Limb (tissue), 2 donors: ENCODE data around the gene ZDHHC11B.
A peak's percentile ranks its signal among the peaks of the same experiment; 100 is the strongest.
"Not testable (repeated sequence)": the region's sequence is repeated elsewhere in the genome, so short reads cannot be mapped to it uniquely, and the experiment has no call there.

ENCODE experiments used
- DNase-seq, 2 donors: peaks; one replicate each; pipeline ENCODE4 v3.0.0-alpha.2; 2016; ENCODE audit errors: extremely low spot score in 2 of 2

The ZDHHC11B gene, protein sequence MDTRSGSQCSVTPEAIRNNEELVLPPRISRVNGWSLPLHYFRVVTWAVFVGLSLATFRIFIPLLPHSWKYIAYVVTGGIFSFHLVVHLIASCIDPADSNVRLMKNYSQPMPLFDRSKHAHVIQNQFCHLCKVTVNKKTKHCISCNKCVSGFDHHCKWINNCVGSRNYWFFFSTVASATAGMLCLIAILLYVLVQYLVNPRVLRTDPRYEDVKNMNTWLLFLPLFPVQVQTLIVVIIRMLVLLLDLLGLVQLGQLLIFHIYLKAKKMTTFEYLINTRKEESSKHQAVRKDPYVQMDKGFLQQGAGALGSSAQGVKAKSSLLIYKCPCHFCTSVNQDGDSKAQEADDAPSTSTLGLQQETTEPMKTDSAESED

DNA sequence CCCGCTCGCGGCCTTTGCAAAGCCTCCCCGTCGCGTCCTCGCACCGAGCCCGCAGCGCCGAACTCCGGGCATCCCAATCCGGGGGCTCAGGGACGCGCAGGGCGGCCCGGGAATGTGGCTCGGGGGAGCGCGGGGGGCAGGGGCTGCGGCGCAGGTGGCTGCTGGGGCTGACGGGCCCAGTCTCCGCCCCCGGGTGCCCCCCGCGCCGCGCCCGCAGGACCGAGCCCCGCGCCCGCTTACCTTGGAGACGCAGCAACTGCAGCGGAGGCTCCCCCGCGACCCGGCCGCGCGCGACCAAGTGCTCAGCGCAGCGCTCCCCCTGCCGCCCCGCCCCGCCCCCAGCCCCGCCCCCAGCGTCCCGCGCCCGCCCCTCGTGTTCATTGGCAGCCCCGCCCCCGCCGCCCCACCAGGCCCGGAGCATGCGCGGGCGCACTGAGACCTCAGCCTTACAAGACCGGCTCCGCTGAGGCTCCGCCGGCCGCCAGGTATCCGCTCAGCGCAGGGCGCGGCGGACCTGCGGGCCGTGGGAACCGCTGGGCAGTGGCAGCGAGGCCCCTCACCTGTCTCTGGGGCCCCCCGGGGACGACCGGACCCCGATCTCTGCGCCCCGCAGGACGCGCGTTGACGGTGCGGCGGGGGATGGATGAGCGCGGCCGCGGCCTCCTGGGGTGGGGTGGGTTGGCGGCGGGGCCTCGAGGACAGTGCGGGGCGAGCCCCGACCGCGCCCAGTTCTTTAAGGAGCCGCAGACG lies at the start of gene ZDHHC11B:
ZDHHC11B (minus strand) TSS at position 302 of the 750 bp plus-strand sequence. CDS start 17,810 bp downstream, outside the sequence.
- peak; percentile 63 to 91 for DNase-seq

DNA sequence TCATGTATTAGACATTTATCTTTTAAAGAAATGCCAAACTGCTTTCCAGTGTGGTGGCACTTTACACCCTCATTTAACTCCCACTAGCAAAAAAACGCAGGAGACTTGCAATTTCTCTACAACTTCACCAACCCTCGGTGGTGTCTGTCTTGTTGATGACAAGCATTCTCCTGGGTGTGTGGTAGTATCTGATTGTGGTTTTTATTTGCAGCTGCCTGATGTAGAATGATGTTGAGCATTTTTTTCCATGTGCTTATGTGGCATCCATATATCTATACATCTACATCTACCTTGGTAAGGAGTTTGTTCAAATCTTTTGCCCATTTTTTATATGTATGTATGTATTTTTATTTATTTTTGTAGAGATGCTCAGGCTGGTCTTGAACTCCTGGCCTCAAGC lies 49.5 kb upstream of the ZDHHC11B start:
- DNase-seq = not testable (repeated sequence)

DNA sequence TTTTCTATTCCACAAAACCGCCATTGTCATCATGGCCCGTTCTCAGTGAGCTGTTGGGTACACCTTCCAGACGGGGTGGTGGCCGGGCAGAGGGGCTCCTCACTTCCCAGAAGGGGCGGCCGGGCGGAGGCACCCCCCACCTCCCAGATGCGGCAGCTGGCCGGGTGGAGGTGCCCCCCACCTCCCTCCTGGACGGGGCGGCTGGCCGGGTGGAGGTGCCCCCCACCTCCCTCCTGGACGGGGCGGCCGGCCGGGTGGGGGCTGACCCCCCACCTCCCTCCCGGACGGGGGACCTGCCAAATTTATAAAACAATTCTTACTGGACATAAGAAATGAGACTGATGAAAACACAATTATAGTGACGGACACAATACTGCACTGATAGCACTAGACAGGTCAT lies 43.7 kb upstream of the ZDHHC11B start:
- DNase-seq = not testable (repeated sequence)

DNA sequence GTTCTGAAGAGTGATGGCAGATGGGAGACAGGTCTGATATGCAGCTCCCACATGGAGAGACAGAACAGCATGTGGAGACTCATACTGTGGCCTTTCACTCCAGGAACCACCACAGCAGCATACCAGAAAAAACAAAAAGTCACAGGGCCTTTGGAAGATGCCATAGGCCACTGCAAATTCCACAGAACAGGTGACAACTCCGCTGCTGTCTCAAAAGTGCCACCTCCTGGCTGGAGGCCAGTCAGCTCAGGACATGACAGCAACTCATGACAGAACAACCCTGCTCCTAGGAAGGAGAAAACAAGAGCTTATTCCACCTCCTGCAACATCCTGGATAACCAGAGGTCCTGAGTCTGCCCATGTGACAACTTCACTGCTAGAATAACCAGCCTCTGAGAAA lies 41.0 kb upstream of the ZDHHC11B start:
- not testable (repeated sequence) for DNase-seq

DNA sequence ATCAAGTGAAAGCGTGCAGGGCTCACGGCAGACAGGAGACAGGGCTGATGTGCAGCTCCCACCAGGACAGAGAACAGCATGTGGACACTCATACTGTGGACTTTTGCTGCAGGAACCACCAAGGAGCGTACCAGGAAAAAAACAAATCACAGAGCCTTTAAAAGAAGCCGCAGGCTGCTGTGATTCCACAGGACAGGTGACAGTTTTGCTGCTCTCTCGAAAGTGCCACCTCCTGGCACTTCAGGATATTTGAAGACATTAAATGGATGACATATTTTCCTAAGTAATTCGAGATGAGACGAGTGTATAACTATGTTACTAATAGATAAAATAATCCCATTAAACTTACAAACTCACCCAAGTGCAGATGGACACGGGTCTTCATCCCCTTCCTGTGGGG lies 37.0 kb upstream of the ZDHHC11B start:
- DNase-seq = no peak

DNA sequence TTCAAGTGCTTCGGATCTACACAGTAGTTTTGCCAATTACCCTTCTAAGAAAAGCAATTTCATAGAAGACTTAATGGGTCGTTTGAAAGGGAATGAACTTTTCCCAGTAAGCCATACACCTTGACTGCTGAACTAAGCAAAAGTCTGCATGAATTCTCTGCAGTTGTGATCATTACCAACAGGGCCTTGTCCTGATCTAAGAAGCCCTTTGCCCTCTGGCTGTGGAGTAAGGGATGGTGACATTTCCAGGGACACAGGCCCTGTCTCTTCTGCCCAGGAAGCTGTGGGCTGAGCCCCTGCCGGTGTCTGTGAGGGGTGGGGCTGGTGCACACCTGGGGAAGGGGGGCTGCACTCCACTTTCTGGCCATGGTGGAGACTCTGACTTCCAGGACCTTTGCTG lies 35.7 kb upstream of the ZDHHC11B start:
- DNase-seq = no peak

DNA sequence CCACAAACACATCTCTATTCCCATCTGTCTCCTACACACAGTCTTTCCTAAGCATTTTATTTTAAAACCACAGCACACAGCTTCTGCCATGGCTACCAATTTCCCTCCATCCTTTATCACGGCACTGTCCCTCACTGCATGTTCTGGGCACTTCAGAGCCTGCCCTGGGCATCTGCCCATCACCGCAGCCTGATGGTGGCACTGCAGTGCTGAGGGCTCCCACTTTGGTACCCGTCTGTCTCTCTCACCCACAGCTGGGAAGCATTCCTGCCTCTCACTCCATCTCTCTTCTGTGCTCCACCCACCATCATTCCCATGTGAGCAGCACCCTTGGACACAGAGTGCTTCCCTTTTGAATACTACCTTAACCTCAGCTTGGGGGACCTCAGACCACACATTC lies 34.5 kb upstream of the ZDHHC11B start:
- no peak for DNase-seq

DNA sequence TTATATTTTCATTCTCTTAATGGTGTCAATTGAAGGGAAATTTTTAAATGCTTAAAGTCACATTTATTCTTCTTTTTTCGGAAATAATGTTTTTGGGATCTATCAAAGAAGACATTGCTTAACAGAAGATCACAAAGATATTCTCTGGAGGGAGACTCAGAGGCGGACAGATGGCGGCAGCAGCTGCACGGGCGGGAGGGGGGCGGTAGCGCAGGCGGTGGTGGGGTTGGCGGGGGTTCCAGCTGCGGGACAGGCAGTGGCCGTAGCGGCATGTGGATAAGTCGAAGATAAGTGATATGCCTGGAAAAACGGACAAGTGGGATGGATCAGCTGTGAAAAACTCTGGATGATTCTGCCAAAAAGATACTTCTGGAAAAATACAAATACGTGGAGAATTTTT lies 31.6 kb upstream of the ZDHHC11B start:
- no peak for DNase-seq

DNA sequence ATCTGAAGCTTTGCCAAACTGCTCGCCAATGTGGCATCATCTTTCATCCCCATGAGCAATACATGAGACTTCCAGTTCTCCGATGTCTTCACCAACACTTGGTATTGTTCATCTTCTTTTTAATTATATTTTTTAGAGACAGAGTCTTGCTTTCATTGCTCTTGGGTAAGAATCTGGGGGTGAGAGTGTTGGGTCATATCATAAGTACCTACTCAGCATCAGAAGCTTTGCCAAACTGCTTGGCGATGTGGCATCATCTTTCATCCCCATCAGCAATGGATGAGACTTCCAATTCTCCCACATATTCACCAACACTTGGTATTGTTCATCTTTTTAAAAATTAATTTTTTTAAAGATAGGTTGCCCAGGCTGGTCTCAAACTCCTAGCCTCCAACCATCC lies 30.9 kb upstream of the ZDHHC11B start:
- no peak for DNase-seq

DNA sequence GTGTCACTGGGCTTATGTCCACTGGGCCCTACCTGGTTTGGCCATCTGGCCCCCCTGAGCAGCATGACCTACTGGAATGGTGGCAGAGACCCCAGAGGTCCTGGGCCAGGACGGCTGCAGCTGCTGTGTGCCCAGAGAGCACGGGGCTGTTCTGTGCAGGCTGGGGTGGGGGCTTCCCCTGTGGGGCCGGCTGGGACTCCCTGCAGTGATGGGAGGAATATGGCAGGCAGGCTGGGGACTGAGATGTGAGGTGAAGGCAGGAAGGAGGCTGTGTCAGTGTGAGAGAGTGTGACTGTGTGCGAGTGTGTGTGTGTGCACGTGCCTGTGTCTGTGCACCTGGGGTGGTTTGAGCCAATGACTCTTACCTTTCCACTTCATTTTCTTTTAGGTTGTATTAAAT lies 29.0 kb upstream of the ZDHHC11B start:
- DNase-seq = not testable (repeated sequence)

DNA sequence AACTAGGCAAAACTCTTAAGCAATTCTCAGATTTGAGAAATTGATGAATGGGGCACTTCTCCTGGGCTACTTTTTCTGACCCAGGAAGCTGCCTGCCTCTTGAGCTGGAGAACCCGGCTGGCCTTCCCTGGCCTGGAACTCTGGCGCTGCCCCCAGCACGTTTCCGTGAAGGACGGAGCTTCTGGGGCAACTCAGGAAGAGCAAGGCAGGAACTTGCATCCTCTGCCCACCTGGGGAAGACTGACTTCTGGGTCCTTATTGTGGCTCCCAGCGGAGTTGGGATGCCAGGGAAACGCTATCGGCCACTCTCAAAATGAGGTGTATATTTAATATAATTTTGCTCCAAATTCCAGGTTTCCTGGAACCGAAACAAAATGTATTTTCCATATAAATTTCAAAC lies 26.9 kb upstream of the ZDHHC11B start:
- not testable (repeated sequence) for DNase-seq

DNA sequence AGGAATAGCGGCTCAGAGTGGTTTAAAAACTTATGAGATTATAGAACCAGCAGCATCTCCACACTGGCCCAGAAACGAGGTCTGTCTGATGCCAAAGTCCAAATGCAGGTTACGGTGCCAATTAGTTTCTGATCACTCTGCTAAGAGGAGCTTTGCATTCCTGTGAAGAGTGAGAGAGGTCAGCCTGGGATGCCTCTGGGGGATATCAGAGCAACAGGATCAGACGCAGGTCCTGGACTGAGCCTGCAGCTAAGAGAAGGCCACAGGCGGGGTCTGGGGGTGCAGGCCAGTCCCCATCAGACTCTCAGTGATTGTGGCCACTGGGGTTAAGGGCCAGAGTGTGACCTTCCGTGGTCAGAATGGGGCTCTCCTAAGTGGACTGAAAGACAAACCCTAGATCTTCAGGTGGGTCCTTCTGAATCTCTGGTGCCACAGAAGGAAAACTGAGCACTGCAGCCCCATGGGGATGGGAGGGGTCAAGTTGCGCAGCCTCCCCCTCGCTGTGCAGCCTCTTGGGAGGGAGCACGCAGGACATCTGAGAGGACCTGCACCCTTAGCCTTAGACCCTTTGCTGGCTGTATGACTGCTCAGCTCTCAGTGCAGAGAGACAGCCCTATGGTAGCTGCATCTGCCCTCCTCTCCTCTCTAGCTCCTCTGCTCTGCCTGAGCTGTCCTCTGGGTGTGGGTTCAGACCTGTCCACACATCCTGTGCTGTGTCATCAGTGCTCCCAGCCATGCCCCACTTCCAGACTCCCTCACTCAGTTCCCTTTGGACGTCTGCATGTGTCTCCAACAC lies 23.4 kb upstream of the ZDHHC11B start:
- DNase-seq = not testable (repeated sequence)

DNA sequence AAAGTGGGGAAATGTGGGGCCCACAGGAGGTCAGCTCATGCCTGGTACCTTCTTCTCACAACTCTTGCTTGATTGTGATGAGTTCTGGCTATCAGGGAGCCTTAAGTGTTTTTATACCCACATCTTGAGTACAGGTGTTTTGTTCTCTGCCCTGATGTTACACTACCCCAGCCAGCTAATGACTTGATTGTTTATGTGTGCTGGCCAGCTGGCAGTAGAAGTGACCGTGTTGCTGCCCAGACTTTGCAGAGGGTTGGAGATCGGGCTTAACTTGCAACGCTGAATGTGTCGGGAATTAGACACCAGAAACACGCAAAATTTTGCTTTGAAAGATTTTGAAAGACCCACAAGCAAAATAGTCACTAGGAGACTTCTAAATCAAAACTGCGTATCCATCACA lies 16.9 kb upstream of the ZDHHC11B start:
- DNase-seq = no peak

DNA sequence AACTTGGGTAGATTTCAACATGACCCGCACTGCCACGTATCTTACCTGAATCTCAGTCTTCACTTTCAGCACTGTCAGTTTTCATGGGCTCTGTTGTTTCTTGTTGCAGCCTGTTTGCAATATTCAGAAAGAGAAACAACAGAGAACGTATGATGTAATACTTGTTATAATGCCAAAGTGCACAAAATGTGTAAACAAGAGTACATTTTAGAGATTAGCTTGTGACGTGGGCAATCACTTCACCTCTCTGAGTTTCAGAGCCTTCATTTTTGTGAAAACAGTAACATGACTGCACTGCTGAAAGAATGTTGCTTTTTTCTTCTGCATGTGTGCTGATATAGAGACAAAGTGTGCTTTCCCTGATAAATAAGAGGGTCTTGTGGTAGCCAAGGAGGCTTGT lies 16.5 kb upstream of the ZDHHC11B start:
- not testable (repeated sequence) for DNase-seq

DNA sequence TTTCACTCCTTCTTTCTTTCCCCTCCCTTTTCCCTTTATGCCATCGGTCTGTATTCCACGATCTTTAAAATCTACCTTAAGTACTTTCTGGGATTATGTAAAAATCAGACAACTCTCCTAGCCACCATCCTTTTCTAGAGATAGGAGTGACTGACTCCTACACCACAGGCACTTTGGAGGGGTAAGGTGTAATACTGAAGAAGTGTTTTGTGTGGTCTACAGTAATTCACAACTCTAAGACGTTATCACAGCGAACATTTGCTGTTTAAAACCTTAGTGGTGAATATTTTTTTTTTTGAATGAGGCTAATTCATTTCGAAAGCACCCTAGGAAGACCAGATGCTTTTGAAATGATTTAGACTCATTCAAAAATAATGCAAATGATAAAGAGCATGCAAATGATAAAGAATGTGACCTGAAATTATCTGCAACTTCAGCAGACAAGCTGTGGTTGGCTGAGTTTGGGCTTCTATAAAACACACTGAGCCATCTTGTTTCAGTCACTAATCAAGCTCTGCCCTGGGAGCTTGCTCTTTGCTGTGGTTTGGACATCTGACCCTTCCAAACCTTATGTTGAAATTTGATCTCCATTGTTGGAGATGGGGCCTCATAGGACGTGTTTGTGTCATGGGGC lies 14.1 kb upstream of the ZDHHC11B start:
- DNase-seq = not testable (repeated sequence)

DNA sequence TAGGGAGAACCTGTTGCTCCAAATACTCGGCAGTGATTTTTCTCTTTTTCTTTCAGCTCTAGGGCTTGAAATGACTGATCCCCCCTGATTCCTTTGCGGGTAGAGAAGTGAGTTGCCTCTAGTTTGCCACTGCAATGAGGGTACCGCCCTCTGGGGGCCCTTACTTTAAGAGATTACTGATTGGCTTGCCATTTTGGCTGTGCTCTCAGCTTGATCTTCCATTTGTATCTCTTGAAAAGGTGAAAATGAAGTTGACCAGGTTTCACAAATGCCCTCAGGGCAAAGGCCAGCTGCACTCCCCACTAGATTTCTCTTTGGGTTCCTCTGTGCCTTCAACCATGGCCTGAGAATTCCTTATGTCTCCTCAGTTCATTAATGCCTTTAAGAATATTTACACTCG lies 13.5 kb upstream of the ZDHHC11B start:
- DNase-seq = not testable (repeated sequence)

DNA sequence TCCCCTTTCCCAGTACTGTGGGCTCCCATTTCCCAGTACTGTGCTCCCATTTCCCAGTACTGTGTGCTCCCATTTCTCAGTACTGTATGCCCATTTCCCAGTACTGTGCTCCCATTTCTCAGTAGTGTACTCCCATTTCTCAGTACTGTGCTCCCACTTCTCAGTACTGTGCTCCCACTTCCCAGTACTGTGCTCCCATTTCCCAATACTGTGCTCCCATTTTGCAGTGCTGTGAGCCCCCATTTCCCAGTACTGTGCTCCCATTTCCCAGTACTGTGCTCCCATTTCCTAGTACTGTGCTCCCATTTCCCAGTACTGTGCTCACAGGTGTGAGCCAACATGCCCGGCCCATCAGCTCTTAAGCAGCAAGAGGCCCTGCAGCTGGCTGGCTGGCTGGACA lies 11.3 kb upstream of the ZDHHC11B start:
- not testable (repeated sequence) for DNase-seq

DNA sequence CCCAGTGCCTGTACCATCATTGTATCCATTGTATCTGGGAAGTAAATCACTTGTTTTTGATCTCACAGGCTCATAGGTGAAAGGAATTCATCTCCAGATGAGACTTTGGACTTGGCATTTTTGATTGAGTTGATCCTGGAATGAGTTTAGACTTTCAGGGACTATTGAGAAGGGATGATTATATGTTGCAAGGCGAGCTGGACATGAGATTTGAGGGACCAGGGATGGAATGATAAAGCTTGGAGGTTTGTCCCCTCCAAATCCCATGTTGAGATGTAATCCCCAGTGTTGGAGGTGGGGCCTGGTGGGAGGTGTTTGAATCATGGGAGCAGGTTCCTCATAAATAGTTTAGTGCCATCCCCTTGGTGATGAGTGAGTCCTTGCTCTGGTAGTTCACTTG lies 10.4 kb upstream of the ZDHHC11B start:
- DNase-seq = not testable (repeated sequence)

DNA sequence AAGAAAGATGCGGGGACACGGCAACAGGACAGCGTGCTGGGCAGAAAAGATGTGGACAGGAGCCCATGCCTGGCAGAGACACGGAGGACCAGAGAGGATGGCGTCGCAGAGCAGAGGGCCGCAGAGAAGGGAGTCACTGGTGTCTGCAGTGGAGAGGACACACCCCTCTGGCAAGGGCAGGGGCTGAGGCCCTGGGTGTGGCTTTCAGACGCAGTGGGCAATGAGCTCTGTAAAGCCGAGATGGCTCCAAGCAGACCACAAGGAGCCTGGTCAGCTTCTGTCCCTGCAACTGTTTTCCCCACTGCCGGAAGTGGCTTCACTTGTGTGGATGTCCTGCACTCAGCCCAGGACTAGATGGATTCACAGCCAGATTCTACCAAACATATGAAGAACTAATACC lies 4.2 kb upstream of the ZDHHC11B start:
- DNase-seq = not testable (repeated sequence)

DNA sequence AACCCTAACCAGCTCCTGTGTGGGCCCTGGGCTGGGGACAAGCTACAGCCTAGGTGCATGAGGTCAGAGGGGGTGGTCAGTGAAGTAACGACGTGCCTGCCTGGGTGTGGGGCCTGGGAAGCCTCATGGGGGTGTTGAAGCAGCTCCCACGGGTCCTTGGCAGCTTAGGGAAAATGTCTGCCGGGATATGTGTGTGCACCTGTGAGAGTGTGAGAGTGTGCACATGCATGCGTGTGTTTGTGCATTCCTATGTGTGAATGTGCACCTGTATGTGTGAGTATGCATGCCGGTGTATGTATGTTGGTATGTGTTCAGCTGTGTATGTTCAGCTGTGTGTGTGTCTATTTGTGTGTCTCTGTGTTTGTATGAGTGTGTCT lies 3.3 kb upstream of the ZDHHC11B start:
- DNase-seq = not testable (repeated sequence)

DNA sequence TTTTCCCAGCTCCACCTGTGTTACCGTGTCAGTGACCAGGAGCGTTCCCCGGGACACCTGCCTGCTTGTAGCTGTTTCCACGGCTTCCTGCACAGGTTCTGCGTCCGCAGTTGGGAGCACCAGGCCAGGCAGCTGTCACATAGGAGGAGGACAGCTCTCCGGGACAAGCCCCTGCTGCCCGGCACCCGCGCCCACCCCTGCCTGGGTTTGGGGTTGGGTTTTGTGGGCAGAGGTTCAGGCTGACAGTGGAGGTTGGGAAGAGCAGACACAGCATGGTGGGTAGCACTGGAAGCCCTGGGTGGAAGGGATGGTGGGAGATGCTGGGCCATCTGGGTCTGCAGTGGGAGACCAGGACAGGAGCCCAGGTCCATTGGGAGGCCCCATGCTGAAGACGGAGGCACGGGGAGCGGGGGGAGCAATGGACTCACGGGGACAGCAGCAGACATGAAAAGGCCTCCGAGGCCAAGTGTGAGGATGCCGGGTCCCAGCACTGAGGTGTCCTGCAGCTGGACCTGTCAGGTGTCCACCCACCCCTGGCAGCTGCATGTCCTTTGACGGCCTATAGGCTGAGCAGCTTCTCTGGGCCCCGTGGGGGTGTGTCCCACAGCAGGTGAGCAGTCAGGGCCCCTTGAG lies 2.8 kb upstream of the ZDHHC11B start:
- not testable (repeated sequence) for DNase-seq
